Activated T-helper 9 cell treated with anti-CD3 and anti-CD28 coated beads, Interleukin-2, amount 50 U/mL, for 16 hours (primary cell): ENCODE data around the gene IRF2.
"Not testable (repeated sequence)": the region's sequence is repeated elsewhere in the genome, so short reads cannot be mapped to it uniquely, and the experiment has no call there.

Experiments
- DNase-seq: peaks from one replicate; pipeline ENCODE4 v3.0.0-alpha.2; 2020; ENCODE audit warnings: low read depth

IRF2 gene

GRCh38 chr4:184389978-184390900 lies 84.1 kb downstream of the IRF2 start:
- DNase-seq = no peak

DNA sequence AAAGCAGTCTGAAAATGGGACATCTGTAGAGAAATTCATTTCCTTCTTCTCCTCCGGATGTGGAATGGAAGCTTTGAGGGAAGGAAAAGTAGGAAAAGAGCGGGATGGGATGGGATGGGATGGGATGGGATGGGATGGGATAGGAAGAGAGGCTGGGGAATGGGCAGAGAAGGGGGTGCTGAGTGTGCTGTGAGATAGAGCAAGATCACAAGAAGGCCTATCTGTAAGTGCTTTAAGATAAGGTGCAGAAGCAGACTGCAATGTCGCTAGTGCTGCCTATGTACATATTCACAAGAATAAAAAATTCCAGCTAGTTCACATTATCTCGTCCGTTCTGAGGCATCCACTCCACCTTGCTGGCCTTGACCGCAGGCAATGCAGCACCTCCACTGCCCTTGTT lies 86.2 kb downstream of the IRF2 start:
- no peak for DNase-seq

DNA sequence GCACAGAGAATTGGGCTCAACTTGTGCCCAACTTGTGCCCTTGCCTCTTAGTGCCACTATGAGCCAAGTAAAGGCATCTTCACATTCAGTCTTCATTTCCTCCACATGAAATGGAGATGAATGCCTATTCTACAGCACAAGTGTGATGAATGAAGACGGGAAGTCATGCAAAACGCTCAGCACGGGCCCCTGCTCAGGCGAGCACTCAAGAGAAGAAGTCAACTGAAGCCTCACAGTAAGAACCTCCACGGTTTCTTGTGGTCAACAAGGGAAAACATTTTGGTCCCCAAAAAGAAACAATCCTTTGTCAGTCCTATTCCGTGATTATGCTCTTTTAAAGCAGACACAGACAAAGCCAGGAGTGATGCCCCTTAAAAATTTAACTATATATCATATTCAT lies 87.0 kb downstream of the IRF2 start:
- DNase-seq = no peak

GRCh38 chr4:184386271-184386781 lies 88.0 kb downstream of the IRF2 start:
- no peak for DNase-seq

DNA sequence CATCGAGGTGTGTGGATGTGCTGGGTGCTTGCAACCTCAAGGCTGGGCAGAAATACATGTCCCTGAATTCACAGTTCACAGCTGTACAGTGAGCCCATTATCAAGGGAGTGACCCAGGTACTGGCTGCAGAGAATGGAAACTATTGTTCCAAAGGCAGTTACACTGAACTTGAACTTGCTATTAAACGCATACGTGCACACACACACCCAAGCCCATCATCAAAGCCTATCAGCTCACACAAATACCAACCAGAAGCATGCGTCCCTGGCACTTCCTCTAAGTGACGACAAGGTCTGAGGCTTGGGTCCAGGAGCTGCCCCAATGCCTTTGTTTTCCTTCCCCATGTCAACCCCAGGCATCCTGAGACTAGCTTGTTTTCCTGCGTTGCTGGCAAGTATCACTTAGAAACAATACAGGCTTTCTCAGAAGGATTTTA lies 88.6 kb downstream of the IRF2 start:
- DNase-seq = no peak

GRCh38 chr4:184384810-184385557 lies 89.4 kb downstream of the IRF2 start:
- no peak for DNase-seq

GRCh38 chr4:184384056-184384809 lies 90.1 kb downstream of the IRF2 start:
- no peak for DNase-seq

DNA sequence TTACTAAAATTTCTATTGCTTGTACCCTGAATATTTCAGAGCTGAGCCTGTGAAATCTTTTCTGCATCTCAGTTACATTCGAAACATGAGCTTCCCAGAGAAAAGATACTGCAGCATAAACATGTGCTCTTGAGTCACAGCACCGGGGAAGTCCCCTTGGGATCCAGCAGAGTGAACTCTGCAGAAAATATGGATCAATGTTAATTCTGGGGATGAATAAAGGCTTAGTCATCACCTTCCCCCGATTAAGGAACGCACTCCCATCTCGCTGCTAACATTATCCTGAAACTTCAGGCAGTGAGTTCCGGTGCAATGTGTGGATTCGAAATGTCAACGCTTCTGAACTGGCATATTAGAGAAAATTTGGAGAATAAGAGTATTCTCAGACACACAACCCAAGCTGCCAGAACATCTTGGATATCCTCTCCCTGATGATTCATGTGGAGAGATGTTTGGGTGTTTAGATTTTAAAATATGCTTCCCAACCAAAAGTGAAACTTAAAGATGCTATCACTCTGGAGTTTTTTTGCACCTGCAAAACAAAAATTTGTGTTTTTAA lies 90.8 kb downstream of the IRF2 start:
- no peak for DNase-seq

GRCh38 chr4:184382189-184382846 lies 92.0 kb downstream of the IRF2 start:
- no peak for DNase-seq

DNA sequence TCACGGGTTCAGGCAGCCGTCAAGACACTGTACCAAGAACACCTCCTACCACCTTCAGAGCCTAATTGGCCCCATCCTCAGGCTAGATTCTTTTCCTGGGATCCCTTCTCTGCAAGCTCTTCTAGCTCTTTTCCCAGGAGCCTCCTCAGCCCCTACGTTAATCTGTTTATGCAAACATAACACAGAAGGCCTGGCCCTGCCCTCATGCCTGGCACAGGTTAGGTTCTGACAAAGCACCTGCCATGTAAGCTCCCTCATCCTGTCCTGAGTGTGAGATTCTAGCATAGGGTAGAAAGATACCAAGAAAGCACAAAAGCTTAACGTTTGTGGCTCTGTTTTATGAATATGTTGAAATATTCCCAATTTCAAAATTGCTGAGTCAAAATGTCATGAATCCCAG lies 93.6 kb downstream of the IRF2 start:
- DNase-seq = no peak

GRCh38 chr4:184380214-184380613 lies 94.1 kb downstream of the IRF2 start:
- not testable (repeated sequence) for DNase-seq

DNA sequence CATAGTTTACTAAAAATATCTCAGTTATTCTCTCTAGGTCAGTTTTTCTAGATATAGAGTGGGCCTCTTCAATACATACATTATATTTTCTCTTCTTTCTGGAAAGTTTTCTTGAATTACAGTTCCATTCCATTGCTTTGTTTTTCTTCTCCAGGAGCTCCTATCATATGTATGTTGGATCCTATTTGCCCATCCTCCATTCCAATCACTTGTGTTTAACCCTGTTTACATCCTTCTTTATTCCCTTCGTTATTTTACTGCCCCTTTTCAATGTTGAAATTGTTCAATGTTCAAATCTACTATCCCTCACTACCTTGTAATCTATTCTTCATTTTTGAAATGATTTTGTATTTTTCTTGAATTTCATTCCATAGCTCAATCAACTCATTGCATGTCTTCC lies 97.4 kb downstream of the IRF2 start:
- DNase-seq = no peak

- no peak for DNase-seq
Measured at GRCh38 chr4:184376126-184376838, 98.1 kb downstream of the IRF2 start.

- not testable (repeated sequence) for DNase-seq
Measured at GRCh38 chr4:184375623-184376022, 98.7 kb downstream of the IRF2 start.

- DNase-seq = no peak
Measured at GRCh38 chr4:184375027-184375426, 99.3 kb downstream of the IRF2 start.

GRCh38 chr4:184373886-184374405 lies 100.4 kb downstream of the IRF2 start:
- no peak for DNase-seq

GRCh38 chr4:184371390-184371787 lies 103.0 kb downstream of the IRF2 start:
- DNase-seq = no peak

GRCh38 chr4:184370711-184371389 lies 103.5 kb downstream of the IRF2 start:
- DNase-seq = no peak

DNA sequence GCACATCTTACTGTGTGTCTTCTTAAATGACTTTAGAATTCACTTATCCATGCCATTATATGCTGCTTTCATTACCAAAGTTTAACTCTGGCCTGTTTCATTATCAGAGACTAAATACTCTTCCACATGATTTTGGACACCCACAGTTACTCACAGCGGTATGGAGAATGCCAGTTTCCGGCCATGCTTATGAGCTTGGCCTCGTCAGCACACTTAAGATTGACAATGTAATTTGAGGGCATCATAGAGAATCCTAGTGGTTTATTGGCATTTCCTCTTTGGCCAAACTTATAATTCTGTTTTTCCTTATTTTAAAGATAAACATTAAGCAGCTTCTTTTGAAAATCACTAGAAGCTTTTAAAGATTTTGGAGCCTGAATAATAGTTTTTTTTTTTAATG lies 104.5 kb downstream of the IRF2 start:
- no peak for DNase-seq

DNA sequence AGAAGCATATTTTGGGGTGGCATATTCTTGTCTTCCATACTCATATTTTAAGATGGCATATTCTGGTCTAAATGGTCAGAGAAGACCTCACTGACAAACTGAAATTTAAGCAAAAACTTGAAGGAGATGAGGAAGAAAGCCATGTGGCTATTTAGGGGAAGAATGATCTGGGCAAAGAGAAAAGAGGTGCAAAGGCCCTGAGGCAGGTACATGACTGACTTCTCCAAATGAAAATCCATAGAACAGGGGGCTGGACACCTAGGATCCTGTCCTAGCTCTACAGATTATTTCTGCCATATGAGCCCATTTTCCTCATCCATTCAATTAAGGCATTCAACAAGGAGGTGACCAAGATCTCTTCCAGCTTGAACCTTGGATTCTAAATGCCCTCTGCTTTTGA lies 105.6 kb downstream of the IRF2 start:
- no peak for DNase-seq
